HG02588 (cell line): ENCODE data around the gene CMIP.
A peak's percentile ranks its signal among the peaks of the same experiment; 100 is the strongest.

ENCODE experiments used
- ATAC-seq: cut with Tn5 transposase; IDR thresholded peaks from one replicate; pipeline ENCODE4 v1.9.1; 2021; ENCODE audit warnings: mild to moderate bottlenecking, moderate library complexity; ENCODE audit not compliant: unreplicated experiment

The CMIP gene

GRCh38 chr16:81705261-81705660, 260.7 kb downstream of the CMIP start:
- ATAC-seq, result no peak

- ATAC-seq, result no peak
Observed at GRCh38 chr16:81706327-81707295, 262.0 kb downstream of the CMIP start.

- no peak for ATAC-seq
Observed at GRCh38 chr16:81707411-81708265, 263.0 kb downstream of the CMIP start.

GRCh38 chr16:81708266-81709015, 263.8 kb downstream of the CMIP start:
- ATAC-seq, result no peak

- no peak for ATAC-seq
Observed at GRCh38 chr16:81709016-81709900, 264.6 kb downstream of the CMIP start.

GRCh38 chr16:81710044-81710443, 265.4 kb downstream of the CMIP start:
- no peak for ATAC-seq

- no peak for ATAC-seq
Observed at GRCh38 chr16:81710596-81710995, 266.0 kb downstream of the CMIP start.

- ATAC-seq, result no peak
Observed at GRCh38 chr16:81711657-81712319, 267.2 kb downstream of the CMIP start.

GRCh38 chr16:81712681-81713080, 268.1 kb downstream of the CMIP start:
- ATAC-seq, result no peak

- ATAC-seq, result no peak
Observed at GRCh38 chr16:81713295-81713772, 268.7 kb downstream of the CMIP start.

- no peak for ATAC-seq
Observed at GRCh38 chr16:81713796-81714195, 269.2 kb downstream of the CMIP start.

GRCh38 chr16:81714583-81714982, 270.0 kb downstream of the CMIP start:
- ATAC-seq, result no peak

- ATAC-seq, result peak; percentile 49
Observed at GRCh38 chr16:81715358-81716196, 271.0 kb downstream of the CMIP start.

GRCh38 chr16:81716478-81717225, 272.0 kb downstream of the CMIP start:
- ATAC-seq, result peak; percentile 52

- no peak for ATAC-seq
Observed at GRCh38 chr16:81717662-81718189, 273.1 kb downstream of the CMIP start.

- no peak for ATAC-seq
Observed at GRCh38 chr16:81718637-81719036, 274.0 kb downstream of the CMIP start.

- ATAC-seq, result no peak
Observed at GRCh38 chr16:81719993-81720392, 275.4 kb downstream of the CMIP start.
